ENCODE results near the gene CDPF1.

GRCh38 chr22:46273432-46274148 lies 23.5 kb upstream of the CDPF1 start:
- TF ChIP-seq CTCF (conservative IDR thresholded peaks at IDR 0.05; ENCODE audit: low read depth, low read length) (no peak), RFX5 (IDR thresholded peaks at IDR 0.05; ENCODE audit: low read depth, low read length) (no peak), POLR2A (IDR thresholded peaks at IDR 0.05; ENCODE audit: low read depth, low read length) (no peak), MXI1 (IDR thresholded peaks at IDR 0.05; ENCODE audit: borderline replicate concordance, low read depth, low read length) (no peak)
